ENCODE data around the gene LRBA. TPM values are rescaled to one million over a fixed set of nuclear protein-coding genes. Genes with fewer than 3 reads are reported as not detected.

Gene LRBA
- total and polyA plus RNA-seq, 2 of the 4 experiments (the other 2 are of a cell fraction), result 10.2 to 51.6 TPM

DNA sequence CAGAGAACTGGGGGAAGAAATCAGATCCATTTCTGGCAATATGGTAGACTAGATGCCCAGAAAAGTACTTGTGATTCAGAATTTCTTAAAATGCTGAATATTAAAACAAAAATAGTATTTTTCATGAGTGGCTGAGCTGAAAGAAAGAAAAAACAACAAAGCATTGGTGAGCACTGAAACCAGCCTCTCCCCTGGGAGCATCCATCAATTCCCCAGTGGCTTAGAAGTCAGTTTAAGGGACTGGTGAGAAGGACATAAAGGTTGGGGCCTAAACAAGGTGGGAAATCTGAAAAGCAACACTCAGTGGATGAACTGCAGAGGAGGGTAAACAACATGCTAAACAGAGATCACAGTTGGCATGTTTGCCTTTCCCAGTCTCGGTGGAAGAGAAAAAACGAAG is 20.4 kb downstream of the LRBA start:
- H3K9me3 ChIP-seq (ENCODE audit: control insufficient read depth, insufficient read depth, low read length), result no peaks in the 10 kb centered on the region
- DNase-seq, result no peak
- no peak overlapping the region for H4K91ac ChIP-seq (ENCODE audit: insufficient read depth, low read depth, low read length)
- TF ChIP-seq MAZ (IDR thresholded peaks at IDR 0.05; ENCODE audit: borderline replicate concordance, low read depth, low read length) (no peak), SMC3 (IDR thresholded peaks at IDR 0.05; ENCODE audit: low read depth, low read length) (no peak), RFX5 (IDR thresholded peaks at IDR 0.05; ENCODE audit: low read depth, low read length) (no peak), ELK1 (IDR thresholded peaks at IDR 0.05; ENCODE audit: borderline replicate concordance, low read depth, low read length) (no peak), MXI1 (IDR thresholded peaks at IDR 0.05; ENCODE audit: borderline replicate concordance, low read depth, low read length) (no peak), FOS (IDR thresholded peaks at IDR 0.05; ENCODE audit: low read depth, low read length) (no peak), CEBPB (IDR thresholded peaks at IDR 0.05; ENCODE audit: low read depth, low read length) (no peak), RCOR1 (IDR thresholded peaks at IDR 0.05; ENCODE audit: insufficient replicate concordance, low read length) (no peak), MAFK (IDR thresholded peaks at IDR 0.05; ENCODE audit: low read depth, low read length) (no peak), BHLHE40 (IDR thresholded peaks at IDR 0.05; ENCODE audit: low read depth, low read length) (no peak), RAD21 (IDR thresholded peaks at IDR 0.05; ENCODE audit: low read length) (no peak), POLR2A (IDR thresholded peaks at IDR 0.05; ENCODE audit: low read depth, low read length) (no peak), CHD1 (IDR thresholded peaks at IDR 0.05; ENCODE audit: low read depth, low read length) (no peak), NFE2L2 (IDR thresholded peaks at IDR 0.05; ENCODE audit: low read depth, low read length) (no peak)
- TF ChIP-seq, protein P1, sequence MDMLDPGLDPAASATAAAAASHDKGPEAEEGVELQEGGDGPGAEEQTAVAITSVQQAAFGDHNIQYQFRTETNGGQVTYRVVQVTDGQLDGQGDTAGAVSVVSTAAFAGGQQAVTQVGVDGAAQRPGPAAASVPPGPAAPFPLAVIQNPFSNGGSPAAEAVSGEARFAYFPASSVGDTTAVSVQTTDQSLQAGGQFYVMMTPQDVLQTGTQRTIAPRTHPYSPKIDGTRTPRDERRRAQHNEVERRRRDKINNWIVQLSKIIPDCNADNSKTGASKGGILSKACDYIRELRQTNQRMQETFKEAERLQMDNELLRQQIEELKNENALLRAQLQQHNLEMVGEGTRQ (IDR thresholded peaks at IDR 0.05; ENCODE audit: low read depth, low read length), result no peak
- TF ChIP-seq, protein P2, sequence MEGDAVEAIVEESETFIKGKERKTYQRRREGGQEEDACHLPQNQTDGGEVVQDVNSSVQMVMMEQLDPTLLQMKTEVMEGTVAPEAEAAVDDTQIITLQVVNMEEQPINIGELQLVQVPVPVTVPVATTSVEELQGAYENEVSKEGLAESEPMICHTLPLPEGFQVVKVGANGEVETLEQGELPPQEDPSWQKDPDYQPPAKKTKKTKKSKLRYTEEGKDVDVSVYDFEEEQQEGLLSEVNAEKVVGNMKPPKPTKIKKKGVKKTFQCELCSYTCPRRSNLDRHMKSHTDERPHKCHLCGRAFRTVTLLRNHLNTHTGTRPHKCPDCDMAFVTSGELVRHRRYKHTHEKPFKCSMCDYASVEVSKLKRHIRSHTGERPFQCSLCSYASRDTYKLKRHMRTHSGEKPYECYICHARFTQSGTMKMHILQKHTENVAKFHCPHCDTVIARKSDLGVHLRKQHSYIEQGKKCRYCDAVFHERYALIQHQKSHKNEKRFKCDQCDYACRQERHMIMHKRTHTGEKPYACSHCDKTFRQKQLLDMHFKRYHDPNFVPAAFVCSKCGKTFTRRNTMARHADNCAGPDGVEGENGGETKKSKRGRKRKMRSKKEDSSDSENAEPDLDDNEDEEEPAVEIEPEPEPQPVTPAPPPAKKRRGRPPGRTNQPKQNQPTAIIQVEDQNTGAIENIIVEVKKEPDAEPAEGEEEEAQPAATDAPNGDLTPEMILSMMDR (conservative IDR thresholded peaks at IDR 0.05; ENCODE audit: low read depth, low read length), result no peak
- intact Hi-C loops (cut with micrococcal nuclease) (no loop called here), dilution Hi-C loops (cut with HindIII; ENCODE audit: low sequenced_read_pairs, unreplicated experiment) (no loop called here), in situ Hi-C loops (cut with MboI; ENCODE audit: low sequenced_read_pairs) (no loop called here)
- H3K36me3 ChIP-seq (ENCODE audit: control insufficient read depth, insufficient read depth, low read length), result no peaks in the 10 kb centered on the region
- no peak overlapping the region for H2BK120ac ChIP-seq (ENCODE audit: low read depth, low read length)
- ATAC-seq (ENCODE audit: low read depth), result no peak
- H3K27ac ChIP-seq (ENCODE audit: insufficient read depth, low read length), result no peak overlapping the region
- no peak overlapping the region for H2AK9ac ChIP-seq (replicated peaks; ENCODE audit: low read depth, low read length, poor library complexity)
- peaks cover 3 to 7% of the 10 kb centered on the region in 2 experiments; a peak in 2 of 4 replicates for H3K79me1 ChIP-seq (ENCODE audit: low read depth in 1 of 2, low read length in 2 of 2)
- H3K56ac ChIP-seq (ENCODE audit: extremely low read depth, insufficient read depth, low read length), result no peak overlapping the region
- H3K4me1 ChIP-seq (ENCODE audit: control insufficient read depth, insufficient read depth, low read length), result no peaks in the 10 kb centered on the region
- no peak overlapping the region for H2AK5ac ChIP-seq (ENCODE audit: low read depth, low read length)
- H2AFZ ChIP-seq (replicated peaks; ENCODE audit: low read length, poor library complexity), result no peak overlapping the region
- H4K8ac ChIP-seq (ENCODE audit: low read depth in 2 of 2, low read length in 2 of 2), result no peak overlapping the region
- no peak overlapping the region for H3K4me3 ChIP-seq (ENCODE audit: insufficient read depth, low read depth, low read length)
- H2BK15ac ChIP-seq (ENCODE audit: low read depth, low read length), result no peak overlapping the region
- H2BK20ac ChIP-seq (ENCODE audit: low read depth, low read length), result no peak overlapping the region
- no TSS peak for BruUV-seq (replicated peaks)
- no peak overlapping the region for H2BK5ac ChIP-seq (ENCODE audit: low read depth, low read length, poor library complexity, severe bottlenecking)
- H4K20me1 ChIP-seq (ENCODE audit: insufficient read depth, low read length), result no peaks in the 10 kb centered on the region
- no peaks in the 10 kb centered on the region for H3K27me3 ChIP-seq (ENCODE audit: control insufficient read depth, insufficient read depth, low read length)
- H3K4ac ChIP-seq (ENCODE audit: low read depth, low read length), result no peak overlapping the region
- H3K18ac ChIP-seq (ENCODE audit: low read depth, low read length), result no peak overlapping the region
- POLR2A ChIA-PET (ENCODE audit: unreplicated experiment), result no interaction called here
- no peak overlapping the region for H3K4me2 ChIP-seq (ENCODE audit: low read depth, low read length)
- H4K5ac ChIP-seq (ENCODE audit: low read depth, low read length), result peak overlapping the region; percentile 48; the same call in 1 of the 2 replicates
- H3K9me1 ChIP-seq (ENCODE audit: insufficient read depth, low read length), result 0 out of 2 replicates have a peak, but pooled peaks cover 2% of the 10 kb centered on the region
- no peak overlapping the region for H3K23ac ChIP-seq (ENCODE audit: low read depth, low read length)
- no CpG with 5 or more reads among the region's 2 CpGs for WGBS, 2 experiments (ENCODE audit: extremely low coverage in 2 of 2, insufficient read length in 1 of 2)
- no peak overlapping the region for H3K14ac ChIP-seq (replicated peaks; ENCODE audit: low read depth, low read length)
- CTCF ChIA-PET, result no interaction called here
- H3K9ac ChIP-seq (ENCODE audit: low read depth, low read length), result no peak overlapping the region
